ENCODE results near the gene CDKAL1.

DNA sequence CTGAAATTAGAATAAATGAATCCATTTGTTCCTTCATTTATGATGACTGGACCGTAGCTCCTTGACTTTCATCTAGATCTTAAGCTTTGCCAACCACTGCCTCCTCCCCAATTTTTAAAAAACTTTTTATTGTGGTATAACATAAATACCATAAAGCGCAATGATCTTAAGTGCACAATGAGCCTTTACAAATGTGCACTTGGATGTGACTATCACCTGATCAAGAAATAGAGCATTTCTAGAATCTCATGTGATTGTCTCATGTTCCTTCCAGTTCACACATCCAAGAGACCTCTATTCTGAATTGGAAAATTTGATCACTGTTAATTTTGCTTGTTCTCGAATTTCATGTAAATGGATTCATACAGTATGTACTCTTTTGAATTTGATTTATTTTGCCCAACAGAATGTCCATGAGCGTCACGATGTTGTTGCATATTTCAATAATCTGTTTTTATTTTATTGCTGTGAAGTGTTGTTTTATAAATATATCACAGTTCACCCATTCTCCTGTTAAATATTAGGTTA lies 442.2 kb downstream of the CDKAL1 start:
- TF ChIP-seq, protein P1, sequence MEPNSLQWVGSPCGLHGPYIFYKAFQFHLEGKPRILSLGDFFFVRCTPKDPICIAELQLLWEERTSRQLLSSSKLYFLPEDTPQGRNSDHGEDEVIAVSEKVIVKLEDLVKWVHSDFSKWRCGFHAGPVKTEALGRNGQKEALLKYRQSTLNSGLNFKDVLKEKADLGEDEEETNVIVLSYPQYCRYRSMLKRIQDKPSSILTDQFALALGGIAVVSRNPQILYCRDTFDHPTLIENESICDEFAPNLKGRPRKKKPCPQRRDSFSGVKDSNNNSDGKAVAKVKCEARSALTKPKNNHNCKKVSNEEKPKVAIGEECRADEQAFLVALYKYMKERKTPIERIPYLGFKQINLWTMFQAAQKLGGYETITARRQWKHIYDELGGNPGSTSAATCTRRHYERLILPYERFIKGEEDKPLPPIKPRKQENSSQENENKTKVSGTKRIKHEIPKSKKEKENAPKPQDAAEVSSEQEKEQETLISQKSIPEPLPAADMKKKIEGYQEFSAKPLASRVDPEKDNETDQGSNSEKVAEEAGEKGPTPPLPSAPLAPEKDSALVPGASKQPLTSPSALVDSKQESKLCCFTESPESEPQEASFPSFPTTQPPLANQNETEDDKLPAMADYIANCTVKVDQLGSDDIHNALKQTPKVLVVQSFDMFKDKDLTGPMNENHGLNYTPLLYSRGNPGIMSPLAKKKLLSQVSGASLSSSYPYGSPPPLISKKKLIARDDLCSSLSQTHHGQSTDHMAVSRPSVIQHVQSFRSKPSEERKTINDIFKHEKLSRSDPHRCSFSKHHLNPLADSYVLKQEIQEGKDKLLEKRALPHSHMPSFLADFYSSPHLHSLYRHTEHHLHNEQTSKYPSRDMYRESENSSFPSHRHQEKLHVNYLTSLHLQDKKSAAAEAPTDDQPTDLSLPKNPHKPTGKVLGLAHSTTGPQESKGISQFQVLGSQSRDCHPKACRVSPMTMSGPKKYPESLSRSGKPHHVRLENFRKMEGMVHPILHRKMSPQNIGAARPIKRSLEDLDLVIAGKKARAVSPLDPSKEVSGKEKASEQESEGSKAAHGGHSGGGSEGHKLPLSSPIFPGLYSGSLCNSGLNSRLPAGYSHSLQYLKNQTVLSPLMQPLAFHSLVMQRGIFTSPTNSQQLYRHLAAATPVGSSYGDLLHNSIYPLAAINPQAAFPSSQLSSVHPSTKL (CRISPR knock-in tag; IDR thresholded peaks at IDR 0.05), result no peak
- no peak for TF ChIP-seq POLR2AphosphoS5 (IDR thresholded peaks at IDR 0.05; ENCODE audit: low read depth, low read length)
- TF ChIP-seq SMAD1 (CRISPR knock-in tag; IDR thresholded peaks at IDR 0.05; ENCODE audit: borderline replicate concordance, low read depth), result no peak
- no peak for TF ChIP-seq TCF7 (IDR thresholded peaks at IDR 0.05; ENCODE audit: low read depth)
- TF ChIP-seq CTCF (CRISPR knock-in tag; IDR thresholded peaks at IDR 0.05), result no peak
- TF ChIP-seq KDM1A (CRISPR knock-in tag; IDR thresholded peaks at IDR 0.05), result no peak
- TF ChIP-seq POLR2AphosphoS2 (IDR thresholded peaks at IDR 0.05; ENCODE audit: low read depth, low read length), result no peak
- TF ChIP-seq TBP (CRISPR knock-in tag; IDR thresholded peaks at IDR 0.05), result no peak
- no peak for TF ChIP-seq GABPA (IDR thresholded peaks at IDR 0.05; ENCODE audit: low read depth, low read length)
- no peak for TF ChIP-seq GABPA (CRISPR knock-in tag; IDR thresholded peaks at IDR 0.05; ENCODE audit: low read depth)
- no peak for TF ChIP-seq GATAD2A (CRISPR knock-in tag; IDR thresholded peaks at IDR 0.05)
- TF ChIP-seq SMARCE1 (IDR thresholded peaks at IDR 0.05; ENCODE audit: borderline replicate concordance), result no peak
- no peak for TF ChIP-seq ZNF563 (CRISPR knock-in tag; IDR thresholded peaks at IDR 0.05)
- no peak for TF ChIP-seq ZNF768 (CRISPR knock-in tag; IDR thresholded peaks at IDR 0.05)
